ENCODE measurements around the gene IGF1. TPM values are rescaled to one million over a fixed set of nuclear protein-coding genes. Genes with fewer than 3 reads are reported as not detected.

The IGF1 gene
- total and polyA plus RNA-seq, 9 of the 15 experiments (the other 6 are each of a cell fraction or from before 2014, with no cell fraction given): 3.7 to 13.9 (median 4.5) TPM

DNA sequence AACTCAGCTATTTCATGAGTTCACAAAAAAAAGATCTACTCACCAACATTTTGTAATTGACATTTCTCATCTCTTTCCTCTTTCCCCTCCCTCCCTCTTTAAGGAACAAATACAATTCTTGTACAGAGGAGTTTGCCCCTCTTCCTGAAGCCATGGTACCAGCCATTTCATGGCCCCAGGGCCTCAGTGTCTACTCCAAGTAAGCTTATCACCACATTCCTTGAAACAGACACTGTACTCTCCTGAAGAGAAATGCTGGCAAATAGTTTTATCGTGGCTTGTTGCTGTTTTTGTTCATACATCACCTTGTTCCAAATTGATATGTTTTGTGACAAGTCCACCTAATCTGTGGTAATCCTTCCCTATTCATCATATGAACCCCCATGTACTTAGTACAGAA is 29.7 kb upstream of the IGF1 start (continued):
- TF ChIP-seq CHD7 (IDR thresholded peaks at IDR 0.05; ENCODE audit: low read depth, low read length) (no peak), MXD1 (CRISPR knock-in tag; IDR thresholded peaks at IDR 0.05; ENCODE audit: borderline replicate concordance, poor library complexity, severe bottlenecking) (no peak), ZBTB49 (CRISPR knock-in tag; IDR thresholded peaks at IDR 0.05; ENCODE audit: borderline replicate concordance) (no peak), TAF7 (tag; IDR thresholded peaks at IDR 0.05) (no peak), FOS (IDR thresholded peaks at IDR 0.05; ENCODE audit: extremely low read depth, insufficient read length) (no peak)
- TF ChIP-seq, protein P1, sequence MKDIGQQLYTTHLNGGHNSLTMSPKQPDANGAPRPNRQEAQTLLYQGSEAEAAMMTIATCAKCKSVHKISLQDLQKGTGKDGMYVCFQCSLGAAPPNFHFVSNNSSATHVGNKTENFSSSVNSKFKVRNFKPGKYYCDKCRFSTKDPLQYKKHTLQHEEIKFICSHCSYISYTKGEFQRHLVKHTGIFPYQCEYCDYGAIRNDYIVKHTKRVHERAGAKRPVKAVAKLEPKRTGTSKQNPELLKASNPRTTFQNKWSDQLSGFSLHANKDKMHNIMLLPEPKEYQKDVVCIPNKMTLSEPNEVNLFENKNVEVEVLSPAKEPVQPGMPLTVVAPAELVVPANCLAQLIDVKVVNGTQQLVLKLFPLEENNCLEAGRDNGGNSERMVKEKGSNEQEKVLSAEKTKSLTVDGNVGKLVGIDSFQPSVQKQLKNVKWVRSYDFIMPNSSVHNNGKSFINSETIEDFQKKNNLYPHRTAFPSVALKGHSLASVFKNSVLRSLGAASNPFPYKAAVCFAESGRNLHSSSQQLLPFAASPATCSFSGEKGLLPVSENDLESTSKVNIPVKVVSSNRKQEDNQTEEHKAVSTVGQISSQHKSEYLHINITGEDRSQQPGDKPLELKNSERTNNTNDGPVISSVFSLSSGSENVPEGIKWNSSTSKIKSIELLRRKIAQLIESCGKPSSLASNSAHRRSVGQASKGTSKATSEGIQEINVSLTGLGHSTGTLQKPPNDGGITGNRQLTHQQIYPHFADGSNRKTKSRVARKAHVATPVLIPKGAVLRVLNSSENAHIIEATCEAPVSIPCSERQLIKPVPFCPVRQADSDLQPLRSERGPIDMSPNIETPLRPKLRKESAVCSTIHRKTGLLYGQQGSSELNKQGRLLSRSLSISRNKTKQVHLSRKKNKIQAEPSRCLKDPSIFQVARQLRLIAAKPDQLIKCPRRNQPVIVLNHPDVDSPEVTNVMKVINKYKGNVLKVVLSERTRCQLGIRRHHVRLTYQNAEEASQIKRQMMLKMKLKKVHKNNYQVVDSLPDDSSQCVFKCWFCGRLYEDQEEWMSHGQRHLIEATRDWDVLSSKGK (CRISPR knock-in tag; IDR thresholded peaks at IDR 0.05): no peak

Data from K562 (cell line).